Measurements from ENCODE around the gene C17orf75. TPM values are rescaled to one million over a fixed set of nuclear protein-coding genes. Genes with fewer than 3 reads are reported as not detected.

The C17orf75 gene
- total and polyA plus RNA-seq, 4 donors: 8.5 to 23.4 (median 15.3) TPM

DNA sequence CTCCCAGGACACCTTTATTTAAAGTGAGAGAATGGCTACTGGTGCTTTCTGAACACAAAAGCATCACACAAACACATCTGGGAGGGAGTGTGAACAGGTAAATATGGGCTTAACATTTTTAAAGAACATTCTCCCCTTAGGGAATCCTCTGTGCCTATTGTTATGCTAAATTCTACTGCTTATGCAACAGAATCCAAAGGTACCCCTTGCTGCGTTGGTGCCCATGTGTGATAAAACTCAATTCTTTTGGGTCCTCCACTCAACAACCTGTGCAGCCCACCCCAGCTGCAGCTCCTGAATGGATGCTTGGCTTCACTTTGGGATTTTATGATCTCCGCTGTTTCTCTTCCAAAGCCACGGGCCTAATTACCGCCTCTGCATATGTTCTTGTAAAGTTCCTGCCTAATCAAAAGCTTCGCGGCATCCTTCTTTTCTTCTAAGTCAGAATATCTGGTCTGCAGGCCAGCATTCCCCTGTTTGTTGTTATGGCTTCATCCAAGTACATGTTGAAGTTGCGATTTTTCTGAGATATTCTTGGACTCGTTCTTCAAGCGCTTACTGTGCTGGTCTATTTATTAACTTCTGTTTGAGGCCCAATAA is 52.4 kb downstream of the C17orf75 start:
- ATAC-seq (ENCODE audit: insufficient read depth, low FRiP score): no peak
- WGBS, 2 donors: 91% methylated on average over 9 of the region's 9 CpGs
- DNase-seq: no peak
- TF ChIP-seq, protein P1, sequence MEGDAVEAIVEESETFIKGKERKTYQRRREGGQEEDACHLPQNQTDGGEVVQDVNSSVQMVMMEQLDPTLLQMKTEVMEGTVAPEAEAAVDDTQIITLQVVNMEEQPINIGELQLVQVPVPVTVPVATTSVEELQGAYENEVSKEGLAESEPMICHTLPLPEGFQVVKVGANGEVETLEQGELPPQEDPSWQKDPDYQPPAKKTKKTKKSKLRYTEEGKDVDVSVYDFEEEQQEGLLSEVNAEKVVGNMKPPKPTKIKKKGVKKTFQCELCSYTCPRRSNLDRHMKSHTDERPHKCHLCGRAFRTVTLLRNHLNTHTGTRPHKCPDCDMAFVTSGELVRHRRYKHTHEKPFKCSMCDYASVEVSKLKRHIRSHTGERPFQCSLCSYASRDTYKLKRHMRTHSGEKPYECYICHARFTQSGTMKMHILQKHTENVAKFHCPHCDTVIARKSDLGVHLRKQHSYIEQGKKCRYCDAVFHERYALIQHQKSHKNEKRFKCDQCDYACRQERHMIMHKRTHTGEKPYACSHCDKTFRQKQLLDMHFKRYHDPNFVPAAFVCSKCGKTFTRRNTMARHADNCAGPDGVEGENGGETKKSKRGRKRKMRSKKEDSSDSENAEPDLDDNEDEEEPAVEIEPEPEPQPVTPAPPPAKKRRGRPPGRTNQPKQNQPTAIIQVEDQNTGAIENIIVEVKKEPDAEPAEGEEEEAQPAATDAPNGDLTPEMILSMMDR (IDR thresholded peaks at IDR 0.05; ENCODE audit: control extremely low read depth, extremely low read depth): no peak
- no peaks in the 10 kb centered on the region for H3K27me3 ChIP-seq (ENCODE audit: control insufficient read depth in 3 of 3, insufficient read depth in 3 of 3, low read length in 2 of 3)
- no peak overlapping the region for H3K9ac ChIP-seq (ENCODE audit: insufficient read depth in 1 of 2, low read length in 2 of 2)
- no peaks in the 10 kb centered on the region for H3K36me3 ChIP-seq (ENCODE audit: control insufficient read depth in 4 of 4, insufficient read depth in 4 of 4, low read length in 4 of 4)
- H3K9me3 ChIP-seq (ENCODE audit: control insufficient read depth in 4 of 4, insufficient read depth in 3 of 4, low read length in 3 of 4): no peaks in the 10 kb centered on the region
- no peak overlapping the region for H3K27ac ChIP-seq (ENCODE audit: low read depth in 1 of 2, low read length in 1 of 2)
- peaks cover 0 to 3% (median 0%) of the 10 kb centered on the region in 5 donors for H3K4me1 ChIP-seq (ENCODE audit: control insufficient read depth in 5 of 5, insufficient read depth in 5 of 5, low read length in 5 of 5)
- H3K4me3 ChIP-seq: no peak overlapping the region

GRCh38 chr17:32288615-32289014 is 53.4 kb downstream of the C17orf75 start:
- ATAC-seq (ENCODE audit: insufficient read depth, low FRiP score) (no peak), DNase-seq (peak in 1 of 3 donors; percentile 34)
- WGBS, 2 donors: 27 to 43% methylated on average over 11 of the region's 11 CpGs
- Histone ChIP-seq H3K36me3 (ENCODE audit: control insufficient read depth in 4 of 4, insufficient read depth in 4 of 4, low read length in 4 of 4) (no peaks in the 10 kb centered on the region), H3K9ac (ENCODE audit: insufficient read depth in 1 of 2, low read length in 2 of 2) (no peak overlapping the region), H3K4me1 (ENCODE audit: control insufficient read depth in 5 of 5, insufficient read depth in 5 of 5, low read length in 5 of 5) (peaks cover 0 to 5% (median 0%) of the 10 kb centered on the region in 5 donors), H3K27me3 (ENCODE audit: control insufficient read depth in 3 of 3, insufficient read depth in 3 of 3, low read length in 2 of 3) (peaks cover 0 to 2% (median 0%) of the 10 kb centered on the region in 3 donors), H3K9me3 (ENCODE audit: control insufficient read depth in 4 of 4, insufficient read depth in 3 of 4, low read length in 3 of 4) (no peaks in the 10 kb centered on the region), H3K27ac (ENCODE audit: low read depth in 1 of 2, low read length in 1 of 2) (no peak overlapping the region), H3K4me3 (no peak overlapping the region)
- TF ChIP-seq, protein P1 (IDR thresholded peaks at IDR 0.05; ENCODE audit: control extremely low read depth, extremely low read depth): no peak

DNA sequence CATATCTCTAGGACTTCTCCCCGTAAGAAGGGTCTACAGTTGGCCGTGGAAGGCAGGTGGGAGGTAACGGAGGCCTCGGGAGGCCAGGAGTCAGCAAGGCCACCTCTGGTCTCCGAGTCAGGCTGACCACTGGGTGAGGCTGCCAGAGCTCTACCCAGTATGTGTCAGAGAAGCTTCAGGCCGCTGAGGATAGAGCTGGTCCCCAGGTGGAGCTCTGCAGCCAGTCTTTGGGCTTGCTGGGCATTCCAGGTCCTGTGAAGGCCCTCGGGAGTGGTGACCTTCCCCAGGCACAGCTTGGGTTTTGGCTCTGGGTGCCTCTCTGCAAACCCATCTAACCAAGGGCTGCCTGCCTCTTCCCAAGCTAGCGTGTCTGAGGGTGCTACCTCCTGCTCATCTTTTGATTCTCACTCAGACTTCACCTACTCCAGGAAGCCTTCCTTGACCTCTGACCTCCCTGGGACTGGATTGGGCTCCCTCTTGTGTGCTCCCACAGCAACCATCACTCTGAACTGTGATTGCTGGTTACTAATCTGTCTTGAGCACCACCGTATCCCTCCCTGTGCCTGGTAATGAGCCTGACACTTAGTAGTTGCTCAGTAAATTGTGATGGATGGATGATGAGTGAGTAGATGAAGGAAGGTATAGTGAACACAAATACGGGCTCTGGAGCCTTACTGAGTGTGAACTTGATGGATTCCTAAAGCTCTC is 54.0 kb downstream of the C17orf75 start:
- no peak overlapping the region for H3K4me3 ChIP-seq
- TF ChIP-seq, protein P1 (IDR thresholded peaks at IDR 0.05; ENCODE audit: control extremely low read depth, extremely low read depth): no peak
- no peaks in the 10 kb centered on the region for H3K9me3 ChIP-seq (ENCODE audit: control insufficient read depth in 4 of 4, insufficient read depth in 3 of 4, low read length in 3 of 4)
- no peaks in the 10 kb centered on the region for H3K36me3 ChIP-seq (ENCODE audit: control insufficient read depth in 4 of 4, insufficient read depth in 4 of 4, low read length in 4 of 4)
- 81 to 88% methylated on average over 10 of the region's 10 CpGs for WGBS, 2 donors
- peaks cover 0 to 2% (median 0%) of the 10 kb centered on the region in 3 donors for H3K27me3 ChIP-seq (ENCODE audit: control insufficient read depth in 3 of 3, insufficient read depth in 3 of 3, low read length in 2 of 3)
- no peak for ATAC-seq (ENCODE audit: insufficient read depth, low FRiP score)
- no peak overlapping the region for H3K27ac ChIP-seq (ENCODE audit: low read depth in 1 of 2, low read length in 1 of 2)
- DNase-seq: no peak
- H3K4me1 ChIP-seq (ENCODE audit: control insufficient read depth in 5 of 5, insufficient read depth in 5 of 5, low read length in 5 of 5): peaks cover 0 to 5% (median 0%) of the 10 kb centered on the region in 5 donors
- no peak overlapping the region for H3K9ac ChIP-seq (ENCODE audit: insufficient read depth in 1 of 2, low read length in 2 of 2)

Data from lung (tissue), 12 donors.